Inflammatory macrophage treated with lipopolysaccharide for 1 hour (primary cell): ENCODE results near the gene HPCA.
A peak's percentile ranks its signal among the peaks of the same experiment; 100 is the strongest.
"Not testable (repeated sequence)": the region's sequence is repeated elsewhere in the genome, so short reads cannot be mapped to it uniquely, and the experiment has no call there.

Experiments
- DNase-seq, 2 donors: peaks; one replicate each; pipeline ENCODE4 v3.0.0-alpha.2; 2020 to 2022

Gene HPCA

DNA sequence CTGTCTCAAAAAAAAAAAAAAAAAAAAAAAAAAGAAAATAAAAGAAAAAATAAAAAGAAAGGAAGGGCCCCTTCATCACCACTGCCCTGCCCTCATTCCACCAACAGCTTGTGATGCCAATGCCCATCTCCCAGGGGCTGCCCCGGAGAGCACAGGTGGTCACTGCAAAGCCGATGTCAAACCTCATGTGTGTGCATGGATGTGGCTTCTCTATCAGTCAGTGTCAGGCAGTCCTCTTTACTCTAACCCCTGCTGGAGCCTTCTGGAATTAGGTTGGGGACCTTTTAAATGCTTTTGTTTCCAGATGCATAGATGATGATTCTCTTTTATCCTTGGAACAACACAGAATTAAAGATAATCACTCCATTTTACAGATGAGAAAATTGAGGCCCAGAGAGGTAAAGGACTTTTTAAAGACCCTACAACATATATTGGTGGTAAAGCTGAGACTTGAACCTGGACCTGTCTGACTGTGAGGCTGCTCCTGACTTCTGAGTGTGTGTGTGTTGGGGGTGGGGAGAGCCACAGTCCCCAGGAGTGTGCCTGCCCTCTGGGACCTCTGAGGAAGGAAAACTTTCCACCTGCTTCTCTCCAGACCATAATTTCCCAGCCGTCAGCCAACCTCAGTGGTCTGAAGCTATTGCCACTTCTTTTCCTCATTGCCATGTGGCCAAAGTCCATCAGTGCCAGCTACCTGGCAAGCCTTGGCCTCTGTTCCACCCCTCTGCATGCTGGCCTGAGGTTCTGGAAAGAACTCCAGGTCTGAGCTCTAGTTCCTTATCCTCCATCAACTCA is 17.9 kb downstream of the HPCA start:
- no peak for DNase-seq

GRCh38 chr1:32904797-32905196 is 18.5 kb downstream of the HPCA start:
- no peak for DNase-seq

GRCh38 chr1:32905588-32905987 is 19.3 kb downstream of the HPCA start:
- DNase-seq: not testable (repeated sequence)

- DNase-seq: no peak
These were observed 20.4 kb downstream of the HPCA start for GRCh38 chr1:32906654-32907053.

DNA sequence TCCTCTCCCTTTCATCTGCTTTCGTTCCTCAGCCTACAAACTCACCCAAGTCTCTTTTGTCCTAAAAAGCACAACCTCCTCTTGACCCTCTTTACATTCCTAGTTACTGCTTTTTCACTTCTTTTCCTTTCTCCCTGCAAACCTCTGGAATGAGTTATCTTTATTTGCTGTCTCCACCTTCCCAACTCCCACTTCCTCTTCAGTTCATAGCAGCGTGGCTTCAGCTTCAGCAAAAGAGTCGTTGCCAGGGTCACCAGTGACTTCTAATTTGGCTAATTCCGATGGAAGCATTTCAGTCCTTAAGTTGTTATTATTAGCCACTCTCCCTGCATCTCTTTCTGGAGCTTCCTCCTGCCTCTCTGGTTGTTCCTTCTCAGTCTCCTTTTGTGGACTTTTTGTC is 21.1 kb downstream of the HPCA start:
- no peak for DNase-seq

- DNase-seq: no peak
These were observed 24.0 kb downstream of the HPCA start for GRCh38 chr1:32910319-32910718.

DNA sequence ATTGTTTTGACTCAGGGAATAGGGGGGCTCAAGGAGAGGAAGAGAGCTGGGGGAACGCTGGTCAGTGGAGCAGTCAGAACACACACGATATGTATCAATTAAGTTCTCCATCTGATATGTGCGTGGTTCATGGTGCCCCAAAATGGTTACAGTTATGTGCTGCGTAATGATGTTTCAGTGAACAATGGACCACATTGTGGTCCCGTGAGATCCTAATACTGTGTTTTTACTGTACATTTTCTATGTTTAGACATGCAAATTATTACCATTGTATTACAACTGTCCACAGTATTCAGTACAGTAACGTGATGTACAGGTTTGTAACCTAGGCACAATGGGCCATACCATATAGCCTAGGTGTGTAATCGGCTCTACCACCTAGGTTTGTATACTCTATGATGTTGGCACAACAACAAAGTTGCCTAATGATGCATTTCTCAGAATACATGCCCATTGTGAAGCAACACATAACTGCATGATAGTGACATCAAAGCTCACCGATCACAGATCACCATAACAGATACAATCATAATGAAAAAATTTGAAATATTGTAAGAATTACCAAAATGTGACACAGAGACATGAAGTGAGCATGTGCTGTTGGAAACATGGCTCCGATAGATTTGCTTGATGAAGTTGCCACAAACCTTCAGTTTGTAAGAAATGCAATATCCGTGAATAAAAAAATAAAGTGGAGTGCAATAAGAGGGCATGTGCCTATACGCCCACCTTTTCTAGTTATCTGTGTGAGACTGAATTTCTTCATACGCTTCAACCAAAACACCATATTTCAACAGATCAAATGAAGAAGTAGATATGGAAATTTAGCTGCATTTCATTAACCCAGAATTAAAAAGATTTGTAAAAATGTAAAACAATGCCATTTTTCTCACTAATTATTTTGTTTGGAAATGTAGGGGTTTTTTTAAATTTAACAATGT is 29.7 kb downstream of the HPCA start:
- DNase-seq: peak; percentile 27 to 60

- DNase-seq: no peak
These were observed 31.2 kb downstream of the HPCA start for GRCh38 chr1:32917521-32917920.

- no peak for DNase-seq
These were observed 31.9 kb downstream of the HPCA start for GRCh38 chr1:32918179-32918578.

DNA sequence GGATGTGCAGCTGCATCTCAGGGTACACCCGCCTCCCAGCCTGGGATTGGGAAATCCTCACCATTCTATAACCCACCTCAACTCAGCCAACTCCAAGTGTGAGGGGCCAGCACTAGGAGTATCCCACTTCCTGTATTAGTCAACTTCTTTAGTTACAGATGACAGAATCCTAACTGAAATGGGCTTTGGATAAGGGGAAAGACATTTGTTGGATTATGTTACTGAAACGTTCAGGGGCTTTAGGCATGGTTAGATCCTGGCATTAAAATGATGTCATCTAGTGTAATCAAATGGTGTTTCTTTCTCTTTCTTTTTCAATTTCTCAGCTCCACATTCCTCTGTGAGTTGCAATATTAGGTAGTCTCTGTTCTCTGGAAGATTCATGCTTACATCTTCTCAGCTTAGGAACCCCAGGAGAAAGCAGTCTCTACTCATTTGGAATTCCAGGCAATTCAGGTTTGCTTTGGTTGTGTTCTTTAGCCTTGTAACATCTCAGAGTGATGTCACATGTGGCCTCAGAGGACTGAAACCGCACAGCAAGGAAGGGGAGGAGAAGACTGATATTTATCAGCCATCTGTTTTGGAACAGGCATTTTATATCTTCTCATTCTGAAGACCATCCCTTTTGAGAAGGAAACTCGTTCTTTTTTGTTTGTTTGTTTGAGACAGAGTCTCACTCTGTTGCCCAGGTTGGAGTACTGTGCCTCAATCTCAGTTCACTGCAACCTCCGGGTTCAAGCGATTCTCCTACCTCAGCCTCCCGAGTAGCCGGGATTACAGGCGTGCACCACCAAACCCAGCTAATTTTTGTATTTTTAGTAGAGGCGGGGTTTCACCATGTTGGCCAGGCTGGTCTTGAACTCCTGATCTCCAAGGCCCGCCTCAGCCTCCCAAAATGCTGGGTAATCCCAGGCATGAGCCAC is 33.8 kb downstream of the HPCA start:
- no peak for DNase-seq

DNA sequence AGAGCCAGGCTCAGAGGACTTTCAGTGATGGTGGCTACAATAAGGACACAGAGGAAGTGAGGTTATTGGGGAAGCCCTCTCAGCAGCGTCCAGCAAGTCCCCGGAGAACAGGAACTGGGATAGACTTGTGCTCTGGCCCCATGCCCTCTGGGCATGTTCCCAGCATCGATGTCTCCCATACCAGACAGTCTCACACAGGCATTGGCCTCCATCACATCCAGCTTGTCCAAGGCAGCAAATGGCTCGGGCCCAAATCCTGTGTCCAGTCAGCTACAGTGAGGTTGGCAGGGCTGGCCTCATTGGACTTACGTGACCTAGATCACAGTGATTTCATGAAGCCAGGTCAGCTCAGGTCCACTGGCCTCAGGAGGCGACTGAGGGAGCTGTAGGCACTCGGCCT is 34.5 kb downstream of the HPCA start:
- no peak for DNase-seq

- DNase-seq: no peak
These were observed 38.6 kb downstream of the HPCA start for GRCh38 chr1:32924881-32925344.

DNA sequence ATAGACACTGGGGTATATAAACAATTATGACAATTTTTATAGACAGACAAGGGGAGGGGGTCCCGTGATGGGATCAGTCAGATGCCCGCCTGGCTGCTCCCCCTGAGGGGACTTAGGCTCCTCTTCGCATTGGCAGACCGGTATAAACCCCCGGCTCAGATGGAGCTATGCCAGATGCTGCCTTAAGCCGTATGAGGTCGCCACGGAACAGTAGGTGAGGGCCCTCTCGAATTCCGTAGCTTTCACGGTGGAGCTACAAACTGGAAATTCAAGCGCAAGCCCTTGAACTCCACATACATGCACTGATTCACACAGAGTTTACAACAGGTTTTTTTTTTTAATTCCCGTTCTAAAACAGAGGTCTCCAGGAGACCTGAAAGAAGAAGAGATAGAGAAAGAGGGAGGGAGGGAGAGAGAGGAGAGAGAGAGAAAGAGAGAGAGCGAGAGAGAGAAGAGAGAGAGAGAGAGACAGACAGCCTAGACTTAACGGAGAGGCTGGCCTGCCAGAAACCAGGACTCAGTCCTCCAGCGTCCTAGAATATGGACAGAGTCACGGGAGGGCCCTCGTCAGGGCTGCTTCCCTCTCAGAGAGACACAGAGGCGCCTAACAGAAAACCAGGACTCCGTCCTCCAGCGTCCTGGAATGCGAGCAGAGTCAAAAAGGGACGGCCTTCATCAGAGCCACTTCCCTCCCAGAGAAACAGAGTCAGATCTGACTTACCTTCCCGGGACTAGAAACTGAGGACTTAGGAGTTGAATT is 39.3 kb downstream of the HPCA start:
- DNase-seq: no peak

GRCh38 chr1:32926562-32926961 is 40.3 kb downstream of the HPCA start:
- no peak for DNase-seq

DNA sequence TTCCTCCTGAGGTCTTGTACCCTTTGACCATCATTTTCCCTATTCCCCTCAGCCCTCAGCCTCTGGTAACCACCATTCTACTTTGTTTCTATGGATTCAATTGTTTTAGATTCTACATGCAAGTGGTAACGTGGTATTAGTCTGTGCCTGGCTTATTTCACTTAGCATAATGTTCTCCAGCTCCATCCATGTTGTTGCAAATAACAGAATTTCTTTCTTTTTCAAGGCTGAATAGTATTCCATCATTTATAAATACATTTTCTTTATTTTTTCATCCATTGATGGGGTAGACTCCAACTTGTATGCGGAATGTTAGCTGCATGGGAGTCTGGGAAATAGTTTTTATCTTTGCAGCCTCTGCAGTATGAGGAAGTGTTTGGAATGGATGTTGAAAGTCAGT is 41.1 kb downstream of the HPCA start:
- DNase-seq: no peak

GRCh38 chr1:32928285-32928684 is 42.0 kb downstream of the HPCA start:
- no peak for DNase-seq

DNA sequence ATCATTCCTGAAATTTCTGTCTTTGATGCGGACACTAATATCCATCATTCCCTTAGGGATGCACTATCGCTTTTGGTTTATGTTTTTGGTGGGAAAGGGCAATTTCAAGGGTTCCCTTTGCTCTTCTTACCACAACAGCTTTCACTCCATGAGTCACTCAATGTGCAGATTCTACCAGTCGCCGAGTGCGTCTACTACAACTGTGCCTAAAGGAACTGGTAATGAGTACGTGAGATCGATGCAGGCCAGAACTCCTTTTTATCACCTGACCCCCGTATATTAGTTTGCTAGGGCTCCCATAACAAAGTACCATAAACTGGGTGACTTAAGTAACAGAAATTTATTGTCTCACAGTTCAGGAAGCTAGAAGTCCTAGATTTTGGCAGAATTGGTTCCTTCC is 42.4 kb downstream of the HPCA start:
- no peak for DNase-seq

- peak in 1 of 2 donors; percentile 53 for DNase-seq
These were observed 43.1 kb downstream of the HPCA start for GRCh38 chr1:32929366-32929765.

GRCh38 chr1:32931760-32932159 is 45.5 kb downstream of the HPCA start:
- DNase-seq: peak in 1 of 2 donors; percentile 28

- DNase-seq: no peak
These were observed 47.5 kb downstream of the HPCA start for GRCh38 chr1:32933742-32934322.

DNA sequence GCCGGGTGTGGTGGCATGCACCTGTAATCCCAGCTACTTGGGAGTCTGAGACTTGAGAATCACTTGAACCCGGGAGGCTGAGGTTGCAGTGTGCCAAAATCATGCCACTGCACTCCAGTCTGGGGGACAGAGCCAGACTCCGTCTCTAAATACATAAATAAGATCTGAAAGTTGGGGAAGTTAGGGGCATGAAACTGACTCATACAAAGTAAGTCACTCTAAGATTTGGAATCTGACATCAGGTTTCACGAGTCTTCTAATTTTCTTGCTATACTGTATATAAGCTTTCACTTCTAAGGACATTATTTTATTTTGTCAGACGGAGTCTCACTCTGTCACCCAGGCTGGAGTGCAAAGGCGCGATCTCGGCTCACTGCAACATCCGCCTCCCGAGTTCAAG is 48.2 kb downstream of the HPCA start:
- no peak for DNase-seq

DNA sequence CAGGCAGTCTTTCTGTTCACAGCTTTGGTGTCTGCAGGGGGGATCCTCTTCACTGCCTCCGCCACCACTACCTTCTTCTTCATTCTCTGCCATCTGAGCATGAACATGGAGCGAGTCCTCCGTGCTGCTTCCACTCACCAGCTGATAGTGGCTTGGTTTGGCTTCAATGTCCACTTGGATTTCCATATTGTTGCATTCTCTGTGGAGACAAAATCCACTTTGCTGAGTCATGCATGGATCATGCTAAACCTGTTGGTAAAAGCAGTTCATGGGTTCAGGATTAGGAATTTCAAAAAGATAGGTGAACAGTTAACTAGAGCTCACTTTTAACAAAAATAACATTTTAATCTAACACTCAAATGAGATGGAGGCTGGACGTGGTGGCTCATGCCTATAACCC is 50.8 kb downstream of the HPCA start:
- DNase-seq: no peak
